HL-60 (cell line): ENCODE measurements around the gene CPT1A.

Experiments used
- DNase-seq, 2 experiments: peaks; one replicate each; pipeline ENCODE4 v3.0.0-alpha.2; 2010 to 2020; ENCODE audit warnings: low read depth in 1 of 2, low spot score in 1 of 2
- H3K27ac ChIP-seq: fragments of 250-450 bp; sonication (Bioruptor Pico); replicated peaks from 2 replicates; pipeline ENCODE4 v1.5.1; 2020; ENCODE audit warnings: mild to moderate bottlenecking, moderate library complexity
- H3K27me3 ChIP-seq: fragments of 250-450 bp; sonication (Bioruptor Pico); 2 replicates; pipeline ENCODE4 v1.5.1; 2021; ENCODE audit warnings: mild to moderate bottlenecking, moderate library complexity; ENCODE audit not compliant: insufficient read depth, poor library complexity, severe bottlenecking
- H3K4me3 ChIP-seq: replicated peaks from 2 replicates; pipeline ENCODE4 v1.5.1; 2011; ENCODE audit warnings: mild to moderate bottlenecking, control low read depth, low read length; ENCODE audit not compliant: insufficient read depth
- CTCF ChIP-seq: IDR thresholded peaks from one replicate; pipeline ENCODE4 v1.5.1; 2011; ENCODE audit warnings: low read length, control low read depth, inconsistent platforms; ENCODE audit not compliant: insufficient read depth
- GABPA ChIP-seq: IDR thresholded peaks from 2 replicates; pipeline ENCODE4 v1.6.1; 2012; ENCODE audit warnings: low read depth
- POLR2AphosphoS5 ChIP-seq: IDR thresholded peaks from 2 replicates; pipeline ENCODE4 v1.6.1; 2012; ENCODE audit warnings: low read depth
- REST ChIP-seq: IDR thresholded peaks from 2 replicates; pipeline ENCODE4 v1.6.1; 2012; ENCODE audit warnings: low read depth; ENCODE audit not compliant: insufficient replicate concordance
- SPI1 ChIP-seq: IDR thresholded peaks from 2 replicates; pipeline ENCODE4 v1.6.1; 2012; ENCODE audit warnings: low read depth, mild to moderate bottlenecking, borderline replicate concordance

The CPT1A gene

GRCh38 chr11:68848429-68848828 is 6.7 kb upstream of the CPT1A start:
- TF ChIP-seq GABPA: no peak
- no peak for TF ChIP-seq SPI1
- no peak for TF ChIP-seq CTCF
- no peak for TF ChIP-seq POLR2AphosphoS5
- no peak for TF ChIP-seq REST
- Histone ChIP-seq H3K4me3 (no peak overlapping the region), H3K27ac (no peak overlapping the region), H3K27me3 (no peaks in the 10 kb centered on the region)
- DNase-seq: no peak

- H3K4me3 ChIP-seq: no peak overlapping the region
- no peaks in the 10 kb centered on the region for H3K27me3 ChIP-seq
- H3K27ac ChIP-seq: no peak overlapping the region
- DNase-seq: no peak
- TF ChIP-seq GABPA (no peak), SPI1 (no peak), CTCF (no peak), REST (no peak), POLR2AphosphoS5 (no peak)
Observed at GRCh38 chr11:68847395-68847794, 5.7 kb upstream of the CPT1A start.

GRCh38 chr11:68845351-68846002 is 3.8 kb upstream of the CPT1A start:
- TF ChIP-seq SPI1: no peak
- TF ChIP-seq GABPA: no peak
- no peak for TF ChIP-seq REST
- no peak for TF ChIP-seq POLR2AphosphoS5
- no peak for TF ChIP-seq CTCF
- Histone ChIP-seq H3K27me3 (no peaks in the 10 kb centered on the region), H3K4me3 (no peak overlapping the region), H3K27ac (no peak overlapping the region)
- DNase-seq: no peak
